Measurements from ENCODE around the gene SIGLEC15. TPM values are rescaled to one million over a fixed set of nuclear protein-coding genes. Genes with fewer than 3 reads are reported as not detected.

Gene SIGLEC15
- total RNA-seq, 1 experiment from 2014 or later = 0.92 TPM

DNA sequence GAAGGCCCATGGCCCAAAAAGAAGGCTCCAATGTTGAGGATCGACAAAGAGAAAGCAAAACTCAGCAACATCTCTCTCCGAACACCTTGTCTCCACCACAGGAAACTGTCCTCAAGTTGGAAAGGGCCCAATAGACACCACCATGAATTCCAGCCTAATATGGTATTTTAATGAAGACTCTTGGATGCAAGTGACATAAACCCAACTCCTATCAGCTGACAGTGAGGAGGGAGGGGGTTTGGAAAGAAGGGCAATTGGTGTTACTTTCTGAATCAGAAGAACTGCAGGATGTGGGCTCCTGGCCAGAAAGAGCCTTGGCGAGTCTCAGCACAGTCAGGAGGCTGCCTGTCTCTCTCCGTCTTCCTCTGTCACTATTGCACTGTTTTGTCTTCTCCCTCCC lies 40.3 kb upstream of the SIGLEC15 start:
- Histone ChIP-seq H3K27ac (ENCODE audit: low read depth, low read length, poor library complexity, severe bottlenecking) (no peak overlapping the region), H3K36me3 (ENCODE audit: insufficient read depth, low read length, poor library complexity, severe bottlenecking) (no peaks in the 10 kb centered on the region), H3K4me1 (ENCODE audit: insufficient read depth, low read length, poor library complexity, severe bottlenecking) (no peaks in the 10 kb centered on the region), H3K9me3 (ENCODE audit: low read depth, low read length, poor library complexity, severe bottlenecking) (no peaks in the 10 kb centered on the region), H3K4me3 (ENCODE audit: low read depth, low read length, poor library complexity, severe bottlenecking) (no peak overlapping the region), H3K27me3 (replicated peaks; ENCODE audit: insufficient read depth, low read depth, low read length, poor library complexity) (no peaks in the 10 kb centered on the region)
- TF ChIP-seq CTCF (conservative IDR thresholded peaks at IDR 0.05; ENCODE audit: low read depth, low read length) (no peak), EZH2 (IDR thresholded peaks at IDR 0.05; ENCODE audit: borderline replicate concordance, low read depth, low read length, poor library complexity, severe bottlenecking) (no peak)
- ChIA-PET POLR2A (ENCODE audit: low non-redundant PET) (no interaction called here), CTCF (no interaction called here)
- no TSS peak for BruUV-seq (replicated peaks)
- intact Hi-C loops (cut with micrococcal nuclease; ENCODE audit: unreplicated experiment) = no loop called here
- no peak for DNase-seq (ENCODE audit: low spot score)

- Histone ChIP-seq H3K4me1 (ENCODE audit: insufficient read depth, low read length, poor library complexity, severe bottlenecking) (no peaks in the 10 kb centered on the region), H3K27ac (ENCODE audit: low read depth, low read length, poor library complexity, severe bottlenecking) (no peak overlapping the region), H3K9me3 (ENCODE audit: low read depth, low read length, poor library complexity, severe bottlenecking) (no peaks in the 10 kb centered on the region), H3K4me3 (ENCODE audit: low read depth, low read length, poor library complexity, severe bottlenecking) (no peak overlapping the region), H3K27me3 (replicated peaks; ENCODE audit: insufficient read depth, low read depth, low read length, poor library complexity) (no peaks in the 10 kb centered on the region), H3K36me3 (ENCODE audit: insufficient read depth, low read length, poor library complexity, severe bottlenecking) (no peaks in the 10 kb centered on the region)
- intact Hi-C loops (cut with micrococcal nuclease; ENCODE audit: unreplicated experiment) = no loop called here
- no peak for DNase-seq (ENCODE audit: low spot score)
- no TSS peak for BruUV-seq (replicated peaks)
- ChIA-PET POLR2A (ENCODE audit: low non-redundant PET) (interaction anchor here (0.6 kb wide), 1 partner anchor 10 kb away, joined by 3 read pairs; no protein-coding TSS in a partner anchor), CTCF (no interaction called here)
- TF ChIP-seq EZH2 (IDR thresholded peaks at IDR 0.05; ENCODE audit: borderline replicate concordance, low read depth, low read length, poor library complexity, severe bottlenecking) (no peak), CTCF (conservative IDR thresholded peaks at IDR 0.05; ENCODE audit: low read depth, low read length) (no peak)
These were observed 38.5 kb upstream of the SIGLEC15 start for GRCh38 chr18:45786941-45787340.

- Histone ChIP-seq H3K36me3 (ENCODE audit: insufficient read depth, low read length, poor library complexity, severe bottlenecking) (no peaks in the 10 kb centered on the region), H3K9me3 (ENCODE audit: low read depth, low read length, poor library complexity, severe bottlenecking) (no peaks in the 10 kb centered on the region), H3K27me3 (replicated peaks; ENCODE audit: insufficient read depth, low read depth, low read length, poor library complexity) (no peaks in the 10 kb centered on the region), H3K4me3 (ENCODE audit: low read depth, low read length, poor library complexity, severe bottlenecking) (no peak overlapping the region), H3K4me1 (ENCODE audit: insufficient read depth, low read length, poor library complexity, severe bottlenecking) (no peaks in the 10 kb centered on the region), H3K27ac (ENCODE audit: low read depth, low read length, poor library complexity, severe bottlenecking) (no peak overlapping the region)
- intact Hi-C loops (cut with micrococcal nuclease; ENCODE audit: unreplicated experiment) = no loop called here
- ChIA-PET CTCF (no interaction called here), POLR2A (ENCODE audit: low non-redundant PET) (no interaction called here)
- DNase-seq (ENCODE audit: low spot score) = no peak
- BruUV-seq (replicated peaks) = no TSS peak
- no peak for TF ChIP-seq EZH2 (IDR thresholded peaks at IDR 0.05; ENCODE audit: borderline replicate concordance, low read depth, low read length, poor library complexity, severe bottlenecking)
- no peak for TF ChIP-seq CTCF (conservative IDR thresholded peaks at IDR 0.05; ENCODE audit: low read depth, low read length)
These were observed 38.1 kb upstream of the SIGLEC15 start for GRCh38 chr18:45787346-45787745.

All from A673 (cell line).